H1 (cell line): ENCODE results near the gene MAP4. TPM values are rescaled to one million over a fixed set of nuclear protein-coding genes. Genes with fewer than 3 reads are reported as not detected.

Experiments
- CTCF ChIA-PET: fragments of 300-600 bp; sonication (Branson Sonifier 250); formaldehyde crosslinking; loops from one replicate; lab custom pipeline; 2021; ENCODE audit not compliant: partially characterized antibody; lab: Charles Lee
- POLR2A ChIA-PET: fragments of 300-600 bp; sonication (Branson Sonifier 250); formaldehyde crosslinking; loops from one replicate; lab custom pipeline; 2021; ENCODE audit warnings: inconsistent platforms; ENCODE audit not compliant: partially characterized antibody; lab: Charles Lee
- DNase-seq, 2 experiments: peaks; one replicate each; pipeline versions ENCODE4 v3.0.0 to v3.0.0-alpha.2; 2010 to 2022; ENCODE audit warnings: low spot score in 2 of 2, low read depth in 1 of 2, mixed read lengths in 1 of 2
- FAIRE-seq: peaks from 2 replicates; lab custom pipeline; 2011; peaks lifted over from hg19 to GRCh38; lab: Jason Lieb, UNC
- H2AFZ ChIP-seq: 2 replicates; pipeline ENCODE4 v1.8.1; 2012; ENCODE audit warnings: low read length, inconsistent platforms
- H2AK5ac ChIP-seq: 2 replicates; pipeline ENCODE4 v1.6.1; 2013; ENCODE audit warnings: low read depth, low read length
- H2BK120ac ChIP-seq: replicated peaks from 2 replicates; pipeline ENCODE3; 2013; ENCODE audit warnings: low read depth, low read length, inconsistent platforms
- H2BK12ac ChIP-seq: 2 replicates; pipeline ENCODE4 v1.6.1; 2013; ENCODE audit warnings: low read depth, low read length
- H2BK15ac ChIP-seq: 2 replicates; pipeline ENCODE4 v1.6.1; 2013; ENCODE audit warnings: low read length
- H2BK20ac ChIP-seq: 2 replicates; pipeline ENCODE4 v1.6.1; 2013; ENCODE audit warnings: low read length
- H2BK5ac ChIP-seq: 2 replicates; pipeline ENCODE4 v1.6.1; 2013; ENCODE audit warnings: low read depth, low read length
- H3K14ac ChIP-seq: 2 replicates; pipeline ENCODE4 v1.6.1; 2013; ENCODE audit warnings: inconsistent platforms; ENCODE audit not compliant: insufficient read length
- H3K18ac ChIP-seq: 2 replicates; pipeline ENCODE4 v1.6.1; 2013; ENCODE audit warnings: low read length; ENCODE audit errors: extremely low read depth
- H3K23ac ChIP-seq: 2 replicates; pipeline ENCODE4 v1.6.1; 2013; ENCODE audit warnings: inconsistent platforms; ENCODE audit not compliant: insufficient read length
- H3K23me2 ChIP-seq: 2 replicates; pipeline ENCODE4 v1.6.1; 2013; ENCODE audit warnings: low read depth, low read length
- H3K27ac ChIP-seq: 2 replicates; pipeline ENCODE4 v1.6.1; 2011; ENCODE audit warnings: low read depth, low read length, inconsistent platforms
- H3K27me3 ChIP-seq, 4 experiments: replicated peaks in 1 of 4; 1 replicate in 1 of 4; 2 replicates in 3 of 4; pipeline versions ENCODE4 v1.6.1 to v1.8.1; 2011 to 2013; ENCODE audit warnings: low read length in 3 of 4, mild to moderate bottlenecking in 3 of 4, inconsistent platforms in 2 of 4, mixed read lengths in 2 of 4, moderate library complexity in 1 of 4; ENCODE audit not compliant: control insufficient read depth in 3 of 4, insufficient read depth in 3 of 4; ENCODE audit errors: extremely low read depth in 1 of 4
- H3K36me3 ChIP-seq, 4 experiments: 2 replicates each; pipeline versions ENCODE4 v1.6.1 to v1.8.1; 2011 to 2013; ENCODE audit warnings: mild to moderate bottlenecking in 4 of 4, low read length in 3 of 4, moderate library complexity in 2 of 4, control low read depth in 1 of 4, inconsistent platforms in 1 of 4; ENCODE audit not compliant: insufficient read depth in 4 of 4, control insufficient read depth in 2 of 4
- H3K4ac ChIP-seq: replicated peaks from 2 replicates; pipeline ENCODE3; 2013; ENCODE audit warnings: low read length, low read depth, mixed read lengths, inconsistent platforms; ENCODE audit not compliant: insufficient read length
- H3K4me1 ChIP-seq, 4 experiments: replicated peaks in 1 of 4; 1 replicate in 1 of 4; 2 replicates in 3 of 4; pipeline versions ENCODE4 v1.6.1 to v1.8.1; 2011 to 2013; ENCODE audit warnings: low read length in 3 of 4, inconsistent platforms in 2 of 4, mixed read lengths in 1 of 4; ENCODE audit not compliant: insufficient read depth in 4 of 4, control insufficient read depth in 3 of 4
- H3K4me2 ChIP-seq, 2 experiments: 2 replicates each; pipeline versions ENCODE4 v1.6.1 to v1.8.1; 2011 to 2013; ENCODE audit warnings: low read depth in 2 of 2, low read length in 2 of 2, control low read depth in 1 of 2, inconsistent platforms in 1 of 2, mild to moderate bottlenecking in 1 of 2; ENCODE audit not compliant: insufficient read depth in 1 of 2
- H3K4me3 ChIP-seq, 4 experiments: fragments of 200-600, 300-600 bp in 1 of 4; sonication (generic), shearing (Covaris generic), sonication (Bioruptor Twin) in 1 of 4; 2 replicates each; pipeline versions ENCODE4 v1.5.1 to v1.8.1; 2011 to 2016; ENCODE audit warnings: low read length in 4 of 4, low read depth in 3 of 4, control low read depth in 2 of 4, inconsistent platforms in 2 of 4, mild to moderate bottlenecking in 2 of 4, mixed read lengths in 1 of 4, moderate library complexity in 1 of 4; ENCODE audit not compliant: insufficient read depth in 2 of 4; ENCODE audit errors: extremely low read depth in 1 of 4
- H3K56ac ChIP-seq: replicated peaks from 2 replicates; pipeline ENCODE3; 2013; ENCODE audit warnings: low read depth, mild to moderate bottlenecking, mixed read lengths, low read length, inconsistent platforms; ENCODE audit not compliant: insufficient read length
- H3K79me1 ChIP-seq: 2 replicates; pipeline ENCODE4 v1.6.1; 2013; ENCODE audit warnings: low read depth, low read length, control low read depth
- H3K79me2 ChIP-seq, 2 experiments: 2 replicates each; pipeline versions ENCODE4 v1.6.1 to v1.8.1; 2012 to 2013; ENCODE audit warnings: low read length in 2 of 2, mild to moderate bottlenecking in 2 of 2, inconsistent platforms in 1 of 2; ENCODE audit not compliant: insufficient read depth in 2 of 2, control insufficient read depth in 1 of 2
- H3K9ac ChIP-seq, 4 experiments: replicated peaks in 1 of 4; 1 replicate in 1 of 4; 2 replicates in 3 of 4; pipeline versions ENCODE4 v1.6.1 to v1.8.1; 2011 to 2013; ENCODE audit warnings: low read depth in 3 of 4, low read length in 3 of 4, control low read depth in 2 of 4, mild to moderate bottlenecking in 2 of 4, moderate library complexity in 2 of 4, inconsistent platforms in 1 of 4; ENCODE audit errors: extremely low read depth in 1 of 4
- H3K9me3 ChIP-seq, 2 experiments: 2 replicates each; pipeline versions ENCODE4 v1.6.1 to v1.8.1; 2012 to 2013; ENCODE audit warnings: mild to moderate bottlenecking in 2 of 2, moderate library complexity in 2 of 2, control low read depth in 1 of 2, inconsistent platforms in 1 of 2, low read depth in 1 of 2, low read length in 1 of 2, mixed read lengths in 1 of 2; ENCODE audit not compliant: insufficient read depth in 2 of 2
- H4K20me1 ChIP-seq, 2 experiments: replicated peaks in 1 of 2; 2 replicates each; pipeline versions ENCODE3 to v1.8.1; 2011 to 2013; ENCODE audit warnings: inconsistent platforms in 2 of 2, low read length in 2 of 2, mild to moderate bottlenecking in 1 of 2; ENCODE audit not compliant: insufficient read depth in 2 of 2, control insufficient read depth in 1 of 2
- H4K5ac ChIP-seq: 2 replicates; pipeline ENCODE4 v1.6.1; 2013; ENCODE audit warnings: low read length, low read depth, mixed read lengths, inconsistent platforms; ENCODE audit not compliant: insufficient read length
- H4K8ac ChIP-seq: 2 replicates; pipeline ENCODE4 v1.8.0; 2013; ENCODE audit warnings: mild to moderate bottlenecking, moderate library complexity, low read length, inconsistent platforms; ENCODE audit not compliant: insufficient read depth; ENCODE audit errors: extremely low read depth
- H4K91ac ChIP-seq: replicated peaks from 2 replicates; pipeline ENCODE3; 2013; ENCODE audit warnings: low read length, mixed read lengths, inconsistent platforms; ENCODE audit not compliant: insufficient read length
- ATF3 ChIP-seq: IDR thresholded peaks from 2 replicates; pipeline ENCODE4 v1.6.1; 2011; ENCODE audit warnings: low read depth, mild to moderate bottlenecking, low read length; ENCODE audit not compliant: insufficient read depth
- BCL11A ChIP-seq, 2 experiments: IDR thresholded peaks; one replicate each; pipeline ENCODE4 v1.6.1; 2011; ENCODE audit warnings: low read depth in 2 of 2, low read length in 2 of 2, mild to moderate bottlenecking in 2 of 2
- CTCF ChIP-seq, 3 experiments: IDR thresholded peaks; 1 replicate in 2 of 3; 2 replicates in 1 of 3; pipeline versions ENCODE4 v1.5.1 to v1.6.1; 2011; ENCODE audit warnings: low read length in 3 of 3, mild to moderate bottlenecking in 3 of 3, inconsistent platforms in 2 of 3, low read depth in 1 of 3, moderate library complexity in 1 of 3; ENCODE audit not compliant: insufficient read depth in 1 of 3; ENCODE audit errors: control extremely low read depth in 1 of 3
- RAD21 ChIP-seq, 2 experiments: IDR thresholded peaks in 1 of 2; conservative IDR thresholded peaks in 1 of 2; 2 replicates each; pipeline ENCODE4 v1.6.1; 2011; ENCODE audit warnings: low read depth in 2 of 2, low read length in 2 of 2, improper control_type of control experiment in 1 of 2, inconsistent platforms in 1 of 2, mild to moderate bottlenecking in 1 of 2, moderate library complexity in 1 of 2
- WGBS, 2 experiments: shearing (Covaris generic) in 1 of 2; methylation state at CpG; one replicate each; pipeline versions ENCODE4 v1.1.6 to v1.1.7; 2013 to 2015; ENCODE audit warnings: low lambda C conversion rate in 2 of 2, mixed read lengths in 2 of 2, inconsistent platforms in 1 of 2, low coverage in 1 of 2, missing lambda C conversion rate in 1 of 2; ENCODE audit not compliant: insufficient replicate concordance in 2 of 2, insufficient coverage in 1 of 2, insufficient read length in 1 of 2; ENCODE audit errors: extremely low coverage in 1 of 2, missing lambda C conversion rate in 1 of 2; 5-methylcytosine and 5-hydroxymethylcytosine counted together
- polyA plus RNA-seq, 7 experiments: library from polyadenylated mRNA; depleted of rRNA in 3 of 7; stranded (reverse) in 5 of 7; unstranded in 2 of 7; fragments of >200 nt in 5 of 7; fragments of 200-250 nt in 2 of 7; gene quantifications; 1 replicate in 5 of 7; 2 replicates in 1 of 7; 4 replicates in 1 of 7; pipeline versions ENCODE4 v1.2.1 to v1.2.3, GENCODE V29; 2011 to 2013; ENCODE audit warnings: missing spikeins in 2 of 7, mixed read lengths in 2 of 7
- total RNA-seq: library from RNA; stranded (reverse); fragmentation: NEBNext Ultra II Directional; extraction: Animal tissue kit (Norgen Biotek cat#: 25700); gene quantifications from 2 replicates; pipeline ENCODE4 v1.2.1, GENCODE V29; 2021

Gene MAP4
- total and polyA plus RNA-seq, 2 of the 8 experiments (the other 6 are each of a cell fraction or from before 2014, with no cell fraction given): 67.0 to 179 TPM

- no peak overlapping the region for H3K9ac ChIP-seq
- H3K9me3 ChIP-seq: no peaks in the 10 kb centered on the region
- no peak overlapping the region for H2BK120ac ChIP-seq
- no peak overlapping the region for H2AK5ac ChIP-seq
- H3K36me3 ChIP-seq: peaks cover 11 to 42% (median 26%) of the 10 kb centered on the region in 4 experiments; a peak in 7 of 8 replicates
- peak in 1 of 3 experiments; percentile 28; a peak in 2 of 4 replicates for TF ChIP-seq CTCF (IDR thresholded peaks at IDR 0.05; ENCODE audit: control extremely low read depth in 1 of 3, insufficient read depth in 1 of 3, low read depth in 1 of 3, low read length in 3 of 3)
- TF ChIP-seq RAD21 (IDR thresholded peaks at IDR 0.05 in 1 of 2, conservative IDR thresholded peaks at IDR 0.05 in 1 of 2; ENCODE audit: low read depth in 2 of 2, low read length in 2 of 2): peak; percentile 30 to 43; a peak in 3 of 4 replicates
- no peak for TF ChIP-seq ATF3
- no peak for TF ChIP-seq BCL11A (IDR thresholded peaks at IDR 0.05; ENCODE audit: low read depth in 2 of 2, low read length in 2 of 2)
- ChIA-PET POLR2A (interaction anchor here (1.0 kb wide), 2 partner anchors 9 to 21 kb away, joined by 3 read pairs; no protein-coding TSS in a partner anchor), CTCF (interaction anchor here (0.6 to 4.5 kb wide), 22 partner anchors 9 to 293 kb away, joined by 3 to 28 read pairs (median 4); no protein-coding TSS in a partner anchor)
- no peak overlapping the region for H3K14ac ChIP-seq
- no peak overlapping the region for H3K4me3 ChIP-seq
- H3K23me2 ChIP-seq: no peaks in the 10 kb centered on the region
- 93% methylated on average over 3 of the region's 3 CpGs; no CpG with 5 or more reads in 1 of the 2 experiments for WGBS, 2 experiments
- no peak overlapping the region for H3K56ac ChIP-seq
- H3K18ac ChIP-seq: no peak overlapping the region
- H2BK20ac ChIP-seq: no peak overlapping the region
- DNase-seq (no peak), FAIRE-seq (peak; percentile 45)
- H3K4ac ChIP-seq: no peak overlapping the region
- H3K27me3 ChIP-seq: no peaks in the 10 kb centered on the region
- H3K4me2 ChIP-seq: no peak overlapping the region
- no peak overlapping the region for H4K91ac ChIP-seq
- H4K8ac ChIP-seq: no peak overlapping the region
- no peaks in the 10 kb centered on the region for H4K20me1 ChIP-seq
- no peak overlapping the region for H2AFZ ChIP-seq
- no peak overlapping the region for H2BK12ac ChIP-seq
- H4K5ac ChIP-seq: no peak overlapping the region
- H3K79me1 ChIP-seq: no peaks in the 10 kb centered on the region
- H2BK5ac ChIP-seq: no peak overlapping the region
- H3K27ac ChIP-seq: no peak overlapping the region
- no peaks in the 10 kb centered on the region for H3K79me2 ChIP-seq
- no peaks in the 10 kb centered on the region for H3K4me1 ChIP-seq
- no peak overlapping the region for H2BK15ac ChIP-seq
- no peak overlapping the region for H3K23ac ChIP-seq
These were observed 151.0 kb downstream of the MAP4 start for GRCh38 chr3:47865192-47865591.
